Daoy (cell line): ENCODE results near the gene SHD. TPM values are rescaled to one million over a fixed set of nuclear protein-coding genes. Genes with fewer than 3 reads are reported as not detected.
A peak's percentile ranks its signal among the peaks of the same experiment; 100 is the strongest.
"Not testable (repeated sequence)": the region's sequence is repeated elsewhere in the genome, so short reads cannot be mapped to it uniquely, and the experiment has no call there.

ENCODE experiments used
- DNase-seq: peaks from one replicate; pipeline ENCODE4 v3.0.0-alpha.2; 2015; ENCODE audit warnings: low read depth
- total RNA-seq: library from RNA; depleted of rRNA; stranded (reverse); fragments of >200 nt; shearing (Covaris generic); gene quantifications from 2 replicates; pipeline ENCODE4 v1.2.3, GENCODE V29; 2014; rRNA removed

Gene SHD
- total RNA-seq, 1 experiment from 2014 or later = not detected

GRCh38 chr19:4327252-4327876 lies 48.3 kb downstream of the SHD start:
- DNase-seq = peak; percentile 85

DNA sequence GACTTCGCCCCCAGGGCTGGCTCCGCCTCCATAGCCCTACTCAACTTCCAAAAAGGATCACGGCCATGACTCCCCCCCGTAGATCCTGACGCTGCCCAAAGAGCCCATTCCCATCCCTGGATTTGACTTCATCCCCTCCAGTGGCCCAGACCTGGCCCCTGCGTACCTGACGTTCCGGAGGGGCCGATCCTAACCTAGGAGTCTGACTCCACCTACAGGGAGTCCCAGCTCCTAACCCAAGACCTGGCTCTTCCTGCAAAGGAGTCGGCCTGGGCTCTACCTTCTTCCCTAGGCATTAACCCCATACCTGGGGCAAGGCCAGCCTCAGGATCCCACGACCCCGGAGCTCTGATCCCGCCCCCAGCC lies 48.8 kb downstream of the SHD start:
- DNase-seq = no peak

GRCh38 chr19:4328243-4328990 lies 49.4 kb downstream of the SHD start:
- peak; percentile 88 for DNase-seq

- not testable (repeated sequence) for DNase-seq
Observed at GRCh38 chr19:4328991-4329681, 50.1 kb downstream of the SHD start.

DNA sequence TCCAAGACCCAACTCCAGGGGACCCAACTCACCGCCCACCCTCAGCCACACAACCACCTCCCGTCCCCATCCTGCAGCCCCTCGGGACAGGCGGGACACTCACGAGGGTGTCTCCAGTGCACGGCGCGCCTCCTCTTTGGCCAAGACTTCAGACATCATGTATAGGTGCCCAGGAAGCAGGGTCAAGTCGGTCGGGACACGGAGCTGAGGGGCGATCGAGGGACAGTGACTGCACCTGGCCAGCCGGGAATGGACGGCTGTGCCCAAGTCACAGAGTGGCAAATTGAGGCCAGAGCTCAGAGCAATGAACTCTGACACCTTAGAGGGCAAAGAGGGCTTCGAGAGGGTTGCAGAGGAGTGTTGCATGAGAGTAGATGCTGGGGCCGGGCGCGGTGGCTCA lies 50.8 kb downstream of the SHD start:
- no peak for DNase-seq

- no peak for DNase-seq
Observed at GRCh38 chr19:4334929-4335570, 56.0 kb downstream of the SHD start.

- DNase-seq = no peak
Observed at GRCh38 chr19:4337906-4338440, 58.9 kb downstream of the SHD start.

GRCh38 chr19:4338441-4339355 lies 59.6 kb downstream of the SHD start, which contains the start of gene STAP2:
STAP2 (minus strand) TSS chr19:4338827; CDS start chr19:4338753, 74 bp downstream.
- DNase-seq = peak; percentile 68

Other genes with a start within 250 kb of the SHD start
- gene ZBTB7A, start 212.4 kb upstream of the SHD start, total RNA-seq = 7.9 and 14.8 TPM in 2 replicates
- gene MAP2K2, start 155.1 kb upstream of the SHD start, total RNA-seq = 138 and 183 TPM in 2 replicates
- 0.17 TPM in 1 of 2 replicates, not detected in the other for gene CREB3L3, start 125.6 kb upstream of the SHD start, total RNA-seq
- 19.0 and 23.9 TPM in 2 replicates for gene SIRT6, start 96.7 kb upstream of the SHD start, total RNA-seq
- 0.34 and 0.74 TPM in 2 replicates for gene ANKRD24, start 96.6 kb upstream of the SHD start, total RNA-seq
- 3.0 and 7.0 TPM in 2 replicates for gene EBI3, start 49.7 kb upstream of the SHD start, total RNA-seq
- 48.0 and 51.7 TPM in 2 replicates for gene YJU2, start 32.2 kb upstream of the SHD start, total RNA-seq
- not detected in 2 replicates for gene TMIGD2, start 23.1 kb downstream of the SHD start, total RNA-seq
- 28.3 and 47.4 TPM in 2 replicates for gene FSD1, start 25.3 kb downstream of the SHD start, total RNA-seq
- gene STAP2, start 59.6 kb downstream of the SHD start, total RNA-seq = 28.9 and 35.7 TPM in 2 replicates
- gene MPND, start 64.3 kb downstream of the SHD start, total RNA-seq = 0.95 and 2.5 TPM in 2 replicates
- 44.3 and 52.8 TPM in 2 replicates for gene SH3GL1, start 121.3 kb downstream of the SHD start, total RNA-seq
- 39.7 and 55.8 TPM in 2 replicates for gene CHAF1A, start 123.4 kb downstream of the SHD start, total RNA-seq
- gene UBXN6, start 178.5 kb downstream of the SHD start, total RNA-seq = 57.9 and 72.7 TPM in 2 replicates
- gene HDGFL2, start 193.0 kb downstream of the SHD start, total RNA-seq = 57.4 and 79.1 TPM in 2 replicates
- gene PLIN4, start 239.2 kb downstream of the SHD start, total RNA-seq = 0.57 and 0.69 TPM in 2 replicates